Mammary epithelial cell (primary cell): ENCODE data around the gene ATRIP.

Source experiments
- CTCF ChIP-seq, 2 donors: IDR thresholded peaks in 1 of 2; conservative IDR thresholded peaks in 1 of 2; 2 replicates each; pipeline ENCODE4 v1.5.1; 2011 to 2012; ENCODE audit warnings: inconsistent platforms in 2 of 2, low read length in 2 of 2, mild to moderate bottlenecking in 2 of 2, control low read depth in 1 of 2, low read depth in 1 of 2; ENCODE audit not compliant: insufficient read depth in 1 of 2; ENCODE audit errors: extremely low read depth in 1 of 2
- EZH2 ChIP-seq: IDR thresholded peaks from 2 replicates; pipeline ENCODE4 v1.6.1; 2012; ENCODE audit warnings: low read length, inconsistent platforms, borderline replicate concordance

DNA sequence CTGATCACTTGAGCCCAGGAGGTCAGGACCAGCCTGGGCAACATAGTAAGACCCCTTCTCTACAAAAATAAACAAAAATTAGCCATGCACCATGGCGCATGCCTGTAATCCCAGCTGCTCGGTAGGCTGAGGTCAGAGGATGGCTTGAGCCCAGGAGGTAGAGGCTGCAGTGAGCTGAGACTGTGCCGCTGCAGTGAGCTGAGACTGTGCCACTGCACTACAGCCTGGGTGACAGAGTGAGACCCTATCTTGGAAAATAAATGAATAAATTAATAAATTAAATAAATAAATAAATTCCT lies 46.6 kb downstream of the ATRIP start:
- TF ChIP-seq CTCF (conservative IDR thresholded peaks at IDR 0.05 in 1 of 2, IDR thresholded peaks at IDR 0.05 in 1 of 2; ENCODE audit: extremely low read depth in 1 of 2, insufficient read depth in 1 of 2, low read depth in 1 of 2, low read length in 2 of 2) (no peak), EZH2 (no peak)
